Lower leg skin (tissue), 4 donors: ENCODE results near the gene ATP7B. TPM values are rescaled to one million over a fixed set of nuclear protein-coding genes. Genes with fewer than 3 reads are reported as not detected.

ENCODE experiments used
- DNase-seq, 2 donors: peaks; one replicate each; pipeline ENCODE4 v3.0.0-alpha.2; 2019; ENCODE audit warnings: low spot score in 2 of 2
- H3K4me3 ChIP-seq: fragments of 200-600 bp; sonication (generic); 2 replicates; pipeline ENCODE4 v1.5.1; 2017; ENCODE audit warnings: mild to moderate bottlenecking, low read depth; ENCODE audit not compliant: poor library complexity, severe bottlenecking
- POLR2A ChIP-seq, 2 donors: fragments of 450-650 bp; IDR thresholded peaks; one replicate each; pipeline ENCODE4 v1.6.1; 2016 to 2017; ENCODE audit warnings: antibody characterized with exemption in 2 of 2, mild to moderate bottlenecking in 1 of 2, moderate library complexity in 1 of 2
- WGBS, 2 donors: methylation state at CpG; one replicate each; pipeline ENCODE4 v1.1.5; 2018; 5-methylcytosine and 5-hydroxymethylcytosine counted together
- intact Hi-C: fragments of 100-400 bp; cut with DNase I; formaldehyde crosslinking; loops from one replicate; pipeline ENCODE4 v1.15.0; 2023; ENCODE audit warnings: low total_unique reads
- total RNA-seq, 4 donors: library from RNA; depleted of rRNA; stranded (reverse); fragments of >200 nt; gene quantifications; one replicate each; pipeline ENCODE4 v1.1.0, GENCODE V29; 2016
- TF ChIP-seq, protein P1 (sequence below), 3 donors: fragments of 450-650 bp; IDR thresholded peaks; one replicate each; pipeline ENCODE4 v1.5.1; 2016; ENCODE audit warnings: antibody characterized with exemption in 3 of 3, mild to moderate bottlenecking in 3 of 3, moderate library complexity in 2 of 3

ATP7B gene
- total RNA-seq, 4 donors from 2014 or later: 2.6 to 6.1 (median 4.0) TPM

DNA sequence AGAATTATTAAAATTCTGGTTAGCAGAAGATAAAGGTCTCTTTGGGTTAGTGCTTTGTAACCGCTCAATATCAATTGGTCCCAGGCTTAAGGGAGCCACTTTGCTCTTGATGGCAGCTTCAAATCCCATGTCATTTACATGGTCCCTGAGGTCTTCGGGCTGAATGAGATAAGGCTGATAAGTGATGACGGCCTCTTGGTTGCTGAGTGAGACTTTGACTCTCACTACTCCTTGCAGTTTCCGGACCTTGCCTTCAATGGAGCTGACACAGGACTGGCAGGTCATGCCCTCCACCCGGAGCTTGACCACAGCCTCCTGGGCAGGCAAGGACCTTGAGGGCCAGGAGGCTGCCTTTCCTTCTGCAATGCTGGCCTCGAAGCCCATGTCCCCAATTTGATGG lies 36.8 kb downstream of the ATP7B start:
- intact Hi-C loops: no loop called here
- no peak for DNase-seq
- H3K4me3 ChIP-seq: no peak overlapping the region
- 94 to 97% methylated on average over 6 of the region's 6 CpGs for WGBS, 2 donors
- no peak for TF ChIP-seq POLR2A (IDR thresholded peaks at IDR 0.05)
- TF ChIP-seq, protein P1, sequence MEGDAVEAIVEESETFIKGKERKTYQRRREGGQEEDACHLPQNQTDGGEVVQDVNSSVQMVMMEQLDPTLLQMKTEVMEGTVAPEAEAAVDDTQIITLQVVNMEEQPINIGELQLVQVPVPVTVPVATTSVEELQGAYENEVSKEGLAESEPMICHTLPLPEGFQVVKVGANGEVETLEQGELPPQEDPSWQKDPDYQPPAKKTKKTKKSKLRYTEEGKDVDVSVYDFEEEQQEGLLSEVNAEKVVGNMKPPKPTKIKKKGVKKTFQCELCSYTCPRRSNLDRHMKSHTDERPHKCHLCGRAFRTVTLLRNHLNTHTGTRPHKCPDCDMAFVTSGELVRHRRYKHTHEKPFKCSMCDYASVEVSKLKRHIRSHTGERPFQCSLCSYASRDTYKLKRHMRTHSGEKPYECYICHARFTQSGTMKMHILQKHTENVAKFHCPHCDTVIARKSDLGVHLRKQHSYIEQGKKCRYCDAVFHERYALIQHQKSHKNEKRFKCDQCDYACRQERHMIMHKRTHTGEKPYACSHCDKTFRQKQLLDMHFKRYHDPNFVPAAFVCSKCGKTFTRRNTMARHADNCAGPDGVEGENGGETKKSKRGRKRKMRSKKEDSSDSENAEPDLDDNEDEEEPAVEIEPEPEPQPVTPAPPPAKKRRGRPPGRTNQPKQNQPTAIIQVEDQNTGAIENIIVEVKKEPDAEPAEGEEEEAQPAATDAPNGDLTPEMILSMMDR (IDR thresholded peaks at IDR 0.05): no peak

DNA sequence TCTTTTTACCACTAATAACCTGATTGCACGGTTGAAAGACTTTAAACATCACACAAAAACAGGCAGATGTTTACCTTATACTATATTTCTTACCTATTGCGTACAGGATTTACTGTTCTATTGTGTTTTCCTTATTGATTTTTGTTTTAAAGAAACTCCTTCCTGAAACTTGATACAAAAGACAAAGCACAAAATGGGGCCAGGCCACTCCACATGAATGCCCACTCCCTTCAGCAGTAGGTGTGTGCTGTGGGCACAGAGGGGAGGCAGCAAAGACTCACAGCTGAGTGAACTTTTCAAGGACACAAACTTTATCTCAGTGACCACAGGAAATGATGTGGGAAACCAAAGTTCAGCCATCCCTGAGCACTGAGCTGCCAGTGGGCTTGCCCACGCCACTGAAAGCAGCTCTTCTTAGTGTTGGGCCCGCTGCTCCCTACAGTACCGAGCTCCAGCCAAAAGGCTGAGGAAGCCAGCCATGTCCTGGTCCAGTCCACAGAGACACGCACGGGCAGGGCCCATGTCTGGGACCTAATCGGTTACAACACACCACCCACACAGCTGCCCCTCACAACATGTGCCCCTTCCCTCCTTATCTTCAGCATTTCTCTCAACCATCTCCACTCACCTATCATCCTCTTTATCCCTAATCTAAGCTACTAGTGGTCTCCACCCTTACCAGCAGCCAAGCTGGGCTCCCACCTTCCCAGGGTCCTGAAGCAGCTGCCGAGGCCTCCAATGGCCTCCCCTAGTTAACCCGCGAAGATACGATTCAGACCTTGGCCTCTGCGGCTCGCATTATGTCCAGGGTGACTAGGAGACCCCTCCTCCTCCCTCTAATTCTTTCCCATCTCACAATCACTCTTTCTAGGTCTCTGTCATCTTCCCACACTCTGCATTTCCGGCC lies 39.5 kb downstream of the ATP7B start:
- no peak for DNase-seq
- intact Hi-C loops: no loop called here
- no peak for TF ChIP-seq POLR2A (IDR thresholded peaks at IDR 0.05)
- TF ChIP-seq, protein P1 (IDR thresholded peaks at IDR 0.05): no peak
- 95 to 96% methylated on average over 15 of the region's 15 CpGs for WGBS, 2 donors
- no peak overlapping the region for H3K4me3 ChIP-seq

DNA sequence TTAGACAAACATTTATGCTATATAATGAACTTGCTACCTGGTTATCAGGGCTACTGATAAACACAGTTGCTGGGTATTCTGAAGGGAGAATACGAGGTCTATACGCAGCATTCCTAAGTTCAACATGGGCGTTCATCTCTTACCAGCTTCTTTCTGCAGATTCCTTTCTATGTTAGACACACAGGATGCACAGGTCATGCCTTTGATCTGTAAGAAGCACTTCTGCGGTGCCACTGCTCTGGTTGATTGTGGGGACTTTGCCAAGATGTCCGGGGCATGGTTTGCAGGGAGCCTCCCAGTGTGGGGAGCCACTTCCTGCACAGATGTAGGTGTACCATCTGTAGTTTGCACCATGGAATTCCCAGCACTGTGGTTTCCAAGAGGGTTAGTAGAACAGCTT lies 40.9 kb downstream of the ATP7B start:
- TF ChIP-seq POLR2A (IDR thresholded peaks at IDR 0.05): no peak
- TF ChIP-seq, protein P1 (IDR thresholded peaks at IDR 0.05): no peak
- intact Hi-C loops: no loop called here
- WGBS, 2 donors: 71 to 77% methylated on average over 5 of the region's 5 CpGs
- no peak for DNase-seq
- H3K4me3 ChIP-seq: no peak overlapping the region

DNA sequence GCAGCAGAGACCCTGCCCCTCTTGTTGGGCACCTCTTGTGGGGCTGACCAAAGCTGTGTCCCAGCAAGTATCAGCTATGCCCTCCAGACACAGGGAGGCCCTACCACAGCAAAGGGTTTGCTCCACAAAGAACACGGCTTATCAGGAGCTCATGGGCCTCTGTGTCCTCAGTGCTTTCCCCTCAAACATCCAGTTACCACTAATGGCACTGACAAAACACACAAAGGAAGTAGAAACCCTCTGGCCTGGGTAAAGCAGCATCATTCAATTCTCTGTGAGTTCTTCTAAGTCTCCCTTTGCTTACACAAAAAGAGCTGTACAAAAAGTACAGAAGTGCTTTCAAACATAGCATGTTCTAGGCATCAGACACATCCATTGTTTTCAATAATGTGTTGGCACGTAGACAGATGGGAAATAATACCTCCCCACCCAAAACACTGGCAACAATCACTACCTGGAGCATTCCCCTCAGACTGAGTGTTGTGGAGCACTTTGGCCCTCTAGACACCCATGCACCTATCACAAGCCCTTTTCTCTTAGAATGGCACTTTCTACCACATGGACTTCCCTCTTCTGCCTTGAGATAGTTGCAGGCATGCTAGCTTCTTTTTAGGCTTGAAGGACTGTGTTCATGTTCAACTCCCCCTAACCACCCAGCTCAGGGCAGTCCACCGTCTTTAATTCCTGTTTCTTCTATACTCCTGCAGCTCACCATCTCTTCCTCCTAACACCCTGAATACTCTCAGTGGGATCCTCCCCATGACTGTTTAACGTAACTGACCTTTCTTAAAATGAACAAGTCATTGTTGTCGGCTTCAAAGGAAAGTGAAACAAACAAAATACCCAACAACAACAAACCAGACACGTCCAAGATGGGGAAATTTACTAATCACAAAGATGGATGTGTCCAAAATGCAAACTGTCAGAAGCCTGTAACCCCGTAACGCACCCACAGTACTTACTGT lies 43.5 kb downstream of the ATP7B start:
- intact Hi-C loops: no loop called here
- no peak for DNase-seq
- H3K4me3 ChIP-seq: no peak overlapping the region
- 80 to 87% methylated on average over 8 of the region's 8 CpGs for WGBS, 2 donors
- TF ChIP-seq, protein P1 (IDR thresholded peaks at IDR 0.05): no peak
- TF ChIP-seq POLR2A (IDR thresholded peaks at IDR 0.05): no peak

DNA sequence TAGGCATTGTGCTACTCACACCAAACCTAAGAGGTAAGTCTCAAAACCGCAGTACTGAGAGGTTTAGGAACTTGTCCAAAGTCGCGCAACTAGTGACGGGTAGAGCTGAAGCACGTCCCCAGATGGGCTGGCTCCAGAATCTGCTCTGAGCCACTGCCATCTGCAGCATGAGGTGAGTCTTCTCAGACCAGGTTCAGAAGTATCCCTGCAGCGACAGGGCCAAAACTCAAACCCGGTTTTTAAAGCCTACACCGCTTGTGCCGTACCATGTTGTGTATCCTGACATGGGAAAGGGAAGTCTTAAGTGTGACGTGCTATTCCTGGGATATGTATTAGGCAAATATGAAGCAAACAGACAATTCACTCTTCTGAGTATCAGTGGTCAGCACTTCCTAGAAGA lies 45.1 kb downstream of the ATP7B start:
- intact Hi-C loops: no loop called here
- no peak overlapping the region for H3K4me3 ChIP-seq
- WGBS, 2 donors: 93 to 94% methylated on average over 10 of the region's 10 CpGs
- DNase-seq: no peak
- TF ChIP-seq, protein P1 (IDR thresholded peaks at IDR 0.05): no peak
